SK-N-SH (cell line): Measurements from ENCODE around the gene LUC7L3.

Source experiments
- CTCF ChIP-seq: fragments of 200-600 bp; sonication (generic); IDR thresholded peaks from 2 replicates; pipeline ENCODE4 v1.6.1; 2017; ENCODE audit warnings: antibody characterized with exemption, mild to moderate bottlenecking, moderate library complexity
- EP300 ChIP-seq, 2 experiments: IDR thresholded peaks; 2 replicates each; pipeline versions ENCODE4 v1.4.0 to v1.6.1; 2012; ENCODE audit warnings: borderline replicate concordance in 1 of 2, low read depth in 1 of 2, low read length in 1 of 2
- MXI1 ChIP-seq: IDR thresholded peaks from 2 replicates; pipeline ENCODE4 v1.6.1; 2012; ENCODE audit warnings: mild to moderate bottlenecking, low read depth, low read length, improper control_type of control experiment
- RAD21 ChIP-seq: IDR thresholded peaks from 2 replicates; pipeline ENCODE4 v1.6.1; 2012; ENCODE audit warnings: mild to moderate bottlenecking, low read length
- RCOR1 ChIP-seq: fragments of 150-350 bp; IDR thresholded peaks from 2 replicates; pipeline ENCODE4 v1.6.1; 2017; ENCODE audit warnings: antibody characterized with exemption, low read length

DNA sequence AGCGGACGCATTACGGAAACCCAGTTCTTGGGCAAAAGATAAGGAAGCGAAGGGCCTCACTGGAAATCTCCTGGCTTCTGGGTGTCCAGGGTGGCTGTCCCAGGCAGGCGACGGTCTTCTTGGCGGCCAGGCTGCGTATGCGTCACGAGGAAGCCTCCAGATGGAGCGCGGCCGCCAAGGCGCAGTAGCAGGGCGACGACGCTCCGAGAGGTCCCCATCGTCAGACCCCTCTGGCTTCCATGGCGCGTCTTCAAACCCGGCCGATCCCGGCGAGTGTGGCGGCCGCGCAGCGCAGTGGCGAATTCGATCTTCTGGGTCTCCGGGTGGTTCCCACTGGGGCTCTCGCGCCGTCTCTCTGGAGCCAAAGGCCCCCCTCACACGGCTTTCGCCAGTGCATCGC lies 61.8 kb downstream of the LUC7L3 start:
- TF ChIP-seq MXI1, result no peak
- no peak for TF ChIP-seq EP300 (IDR thresholded peaks at IDR 0.05; ENCODE audit: borderline replicate concordance in 1 of 2, low read depth in 1 of 2, low read length in 1 of 2)
- no peak for TF ChIP-seq CTCF
- TF ChIP-seq RCOR1, result no peak
- TF ChIP-seq RAD21, result no peak
